ENCODE measurements around the gene DPH3. TPM values are rescaled to one million over a fixed set of nuclear protein-coding genes. Genes with fewer than 3 reads are reported as not detected.

The DPH3 gene
- total and polyA plus RNA-seq, 2 of the 8 experiments (the other 6 are each of a cell fraction or from before 2014, with no cell fraction given) = 9.8 to 40.1 TPM

- Histone ChIP-seq H4K8ac (ENCODE audit: extremely low read depth, insufficient read depth, low read length) (no peak overlapping the region), H3K56ac (replicated peaks; ENCODE audit: insufficient read length, low read depth, low read length) (no peak overlapping the region), H2BK5ac (ENCODE audit: low read depth, low read length) (no peak overlapping the region), H3K9me3 (ENCODE audit: insufficient read depth in 2 of 2, low read depth in 1 of 2, low read length in 1 of 2) (no peaks in the 10 kb centered on the region), H2AFZ (ENCODE audit: low read length) (no peak overlapping the region), H3K4me2 (ENCODE audit: insufficient read depth in 1 of 2, low read depth in 2 of 2, low read length in 2 of 2) (no peak overlapping the region), H3K18ac (ENCODE audit: extremely low read depth, low read length) (no peak overlapping the region), H3K79me2 (ENCODE audit: control insufficient read depth in 1 of 2, insufficient read depth in 2 of 2, low read length in 2 of 2) (no peaks in the 10 kb centered on the region), H4K5ac (ENCODE audit: insufficient read length, low read depth, low read length) (no peak overlapping the region), H2BK12ac (ENCODE audit: low read depth, low read length) (no peak overlapping the region), H3K36me3 (ENCODE audit: control insufficient read depth in 2 of 4, insufficient read depth in 4 of 4, low read length in 3 of 4) (no peaks in the 10 kb centered on the region), H3K23ac (ENCODE audit: insufficient read length) (no peak overlapping the region), H2AK5ac (ENCODE audit: low read depth, low read length) (no peak overlapping the region), H3K27ac (ENCODE audit: low read depth, low read length) (no peak overlapping the region), H3K4ac (replicated peaks; ENCODE audit: insufficient read length, low read depth, low read length) (no peak overlapping the region), H2BK20ac (ENCODE audit: low read length) (no peak overlapping the region), H4K20me1 (replicated peaks in 1 of 2; ENCODE audit: control insufficient read depth in 1 of 2, insufficient read depth in 2 of 2, low read length in 2 of 2) (no peaks in the 10 kb centered on the region), H3K4me3 (ENCODE audit: extremely low read depth in 1 of 4, insufficient read depth in 2 of 4, low read depth in 3 of 4, low read length in 4 of 4) (no peak overlapping the region), H3K14ac (ENCODE audit: insufficient read length) (no peak overlapping the region), H2BK120ac (replicated peaks; ENCODE audit: low read depth, low read length) (no peak overlapping the region), H3K79me1 (ENCODE audit: low read depth, low read length) (no peaks in the 10 kb centered on the region), H3K23me2 (ENCODE audit: low read depth, low read length) (no peaks in the 10 kb centered on the region), H3K9ac (replicated peaks in 1 of 4; ENCODE audit: extremely low read depth in 1 of 4, low read depth in 3 of 4, low read length in 3 of 4) (no peak overlapping the region), H3K27me3 (replicated peaks in 1 of 4; ENCODE audit: control insufficient read depth in 3 of 4, extremely low read depth in 1 of 4, insufficient read depth in 3 of 4, low read length in 3 of 4) (no peaks in the 10 kb centered on the region), H3K4me1 (replicated peaks in 1 of 4; ENCODE audit: control insufficient read depth in 3 of 4, insufficient read depth in 4 of 4, low read length in 3 of 4) (no peaks in the 10 kb centered on the region), H2BK15ac (ENCODE audit: low read length) (no peak overlapping the region), H4K91ac (replicated peaks; ENCODE audit: insufficient read length, low read length) (no peak overlapping the region)
- POLR2A ChIA-PET (ENCODE audit: partially characterized antibody) = no interaction called here
- no peak for FAIRE-seq
- TF ChIP-seq EZH2 (IDR thresholded peaks at IDR 0.05; ENCODE audit: low read depth, low read length, severe bottlenecking) = no peak
- no peak for TF ChIP-seq RFX5 (IDR thresholded peaks at IDR 0.05; ENCODE audit: borderline replicate concordance, low read depth, low read length)
- TF ChIP-seq POLR2AphosphoS5 (IDR thresholded peaks at IDR 0.05; ENCODE audit: low read depth, low read length) = no peak
- TF ChIP-seq KDM1A (IDR thresholded peaks at IDR 0.05; ENCODE audit: borderline replicate concordance, low read length) = no peak
- no peak for TF ChIP-seq RXRA (IDR thresholded peaks at IDR 0.05; ENCODE audit: insufficient read depth, low read depth, low read length)
- no peak for TF ChIP-seq KDM4A (IDR thresholded peaks at IDR 0.05; ENCODE audit: low read depth, low read length, severe bottlenecking)
- CTCF ChIA-PET (ENCODE audit: partially characterized antibody) = interaction anchor here (1.1 to 2.6 kb wide), 6 partner anchors 10 to 55 kb away, joined by 3 to 9 read pairs (median 4); no protein-coding TSS in a partner anchor
- DNase-seq (ENCODE audit: low read depth in 1 of 2, low spot score in 2 of 2) = no peak
- 100% methylated on average over 1 of the region's 1 CpG; no CpG with 5 or more reads in 1 of the 2 experiments for WGBS, 2 experiments (ENCODE audit: extremely low coverage in 1 of 2, insufficient coverage in 1 of 2, insufficient read length in 1 of 2, insufficient replicate concordance in 2 of 2, low coverage in 1 of 2, low lambda C conversion rate in 2 of 2, missing lambda C conversion rate in 1 of 2)
These were observed 30.9 kb downstream of the DPH3 start for GRCh38 chr3:16233806-16234205.
